Activated naive CD4-positive, alpha-beta T cell treated with anti-CD3 and anti-CD28 coated beads for 36 hours (primary cell): ENCODE results near the gene WNK3. TPM values are rescaled to one million over a fixed set of nuclear protein-coding genes. Genes with fewer than 3 reads are reported as not detected.

ENCODE experiments used
- CTCF ChIA-PET: fragments of 350-600 bp; sonication (Branson Sonifier 250); formaldehyde crosslinking; loops from one replicate; lab custom pipeline; 2021; ENCODE audit warnings: antibody characterized with exemption; lab: Charles Lee
- DNase-seq: peaks from one replicate; pipeline ENCODE4 v3.0.0-alpha.2; 2020
- H3K27ac Mint-ChIP-seq: one replicate; pipeline ENCODE4 v1.8.0; 2021; ENCODE audit warnings: mild to moderate bottlenecking, mixed read lengths
- H3K27me3 Mint-ChIP-seq: one replicate; pipeline ENCODE4 v1.8.0; 2021; ENCODE audit warnings: low read depth, mixed read lengths
- H3K36me3 Mint-ChIP-seq: one replicate; pipeline ENCODE4 v1.8.0; 2021; ENCODE audit warnings: low read depth, mixed read lengths
- H3K4me1 Mint-ChIP-seq: one replicate; pipeline ENCODE4 v1.8.0; 2021; ENCODE audit warnings: low read depth, mixed read lengths
- H3K4me3 Mint-ChIP-seq: one replicate; pipeline ENCODE4 v1.8.0; 2021; ENCODE audit warnings: mild to moderate bottlenecking, moderate library complexity, mixed read lengths
- H3K9me3 Mint-ChIP-seq: one replicate; pipeline ENCODE4 v1.8.0; 2021; ENCODE audit warnings: mixed read lengths
- intact Hi-C: fragments of 100-400 bp; cut with micrococcal nuclease; formaldehyde crosslinking; loops from one replicate; pipeline ENCODE4 v1.15.1; 2023
- total RNA-seq, 2 experiments: library from RNA; stranded (reverse); gene quantifications; one replicate each; pipeline ENCODE4 v1.2.3, GENCODE V29; 2021

The WNK3 gene
- total RNA-seq, 2 experiments from 2014 or later: 0.25 to 0.60 TPM

- intact Hi-C loops: no loop called here
- Mint-ChIP-seq H3K36me3 (no peaks in the 10 kb centered on the region), H3K27me3 (no peaks in the 10 kb centered on the region), H3K27ac (no peak overlapping the region), H3K9me3 (no peaks in the 10 kb centered on the region), H3K4me3 (no peak overlapping the region), H3K4me1 (no peaks in the 10 kb centered on the region)
- no peak for DNase-seq
- CTCF ChIA-PET: no interaction called here
Observed at GRCh38 chrX:54301516-54301915, 56.3 kb downstream of the WNK3 start.

GRCh38 chrX:54294306-54294705, 63.5 kb downstream of the WNK3 start:
- no peak for DNase-seq
- Mint-ChIP-seq H3K4me3 (no peak overlapping the region), H3K27ac (no peak overlapping the region), H3K4me1 (no peaks in the 10 kb centered on the region), H3K9me3 (no peaks in the 10 kb centered on the region), H3K27me3 (no peaks in the 10 kb centered on the region), H3K36me3 (no peaks in the 10 kb centered on the region)
- CTCF ChIA-PET: interaction anchor here (0.6 kb wide), 1 partner anchor 146 kb away, joined by 3 read pairs; no protein-coding TSS in a partner anchor
- intact Hi-C loops: no loop called here

- CTCF ChIA-PET: no interaction called here
- no peaks in the 10 kb centered on the region for H3K36me3 Mint-ChIP-seq
- no peaks in the 10 kb centered on the region for H3K4me1 Mint-ChIP-seq
- intact Hi-C loops: no loop called here
- no peak overlapping the region for H3K27ac Mint-ChIP-seq
- no peak for DNase-seq
- H3K4me3 Mint-ChIP-seq: no peak overlapping the region
- no peaks in the 10 kb centered on the region for H3K27me3 Mint-ChIP-seq
- no peaks in the 10 kb centered on the region for H3K9me3 Mint-ChIP-seq
Observed at GRCh38 chrX:54292755-54293154, 65.1 kb downstream of the WNK3 start.

GRCh38 chrX:54291758-54292157, 66.1 kb downstream of the WNK3 start:
- no peaks in the 10 kb centered on the region for H3K4me1 Mint-ChIP-seq
- no peaks in the 10 kb centered on the region for H3K27me3 Mint-ChIP-seq
- intact Hi-C loops: no loop called here
- no peak overlapping the region for H3K27ac Mint-ChIP-seq
- H3K9me3 Mint-ChIP-seq: no peaks in the 10 kb centered on the region
- no peak overlapping the region for H3K4me3 Mint-ChIP-seq
- DNase-seq: no peak
- H3K36me3 Mint-ChIP-seq: no peaks in the 10 kb centered on the region
- CTCF ChIA-PET: no interaction called here

- no peak for DNase-seq
- Mint-ChIP-seq H3K27ac (no peak overlapping the region), H3K27me3 (no peaks in the 10 kb centered on the region), H3K4me3 (no peak overlapping the region), H3K9me3 (no peaks in the 10 kb centered on the region), H3K36me3 (no peaks in the 10 kb centered on the region), H3K4me1 (no peaks in the 10 kb centered on the region)
- CTCF ChIA-PET: no interaction called here
- intact Hi-C loops: no loop called here
Observed at GRCh38 chrX:54288968-54289367, 68.9 kb downstream of the WNK3 start.

GRCh38 chrX:54288277-54288676, 69.6 kb downstream of the WNK3 start:
- Mint-ChIP-seq H3K4me3 (no peak overlapping the region), H3K4me1 (no peaks in the 10 kb centered on the region), H3K27me3 (no peaks in the 10 kb centered on the region), H3K9me3 (no peaks in the 10 kb centered on the region), H3K36me3 (no peaks in the 10 kb centered on the region), H3K27ac (no peak overlapping the region)
- CTCF ChIA-PET: no interaction called here
- DNase-seq: no peak
- intact Hi-C loops: no loop called here

GRCh38 chrX:54281676-54282075, 76.2 kb downstream of the WNK3 start:
- CTCF ChIA-PET: no interaction called here
- Mint-ChIP-seq H3K4me1 (no peaks in the 10 kb centered on the region), H3K27me3 (no peaks in the 10 kb centered on the region), H3K4me3 (no peak overlapping the region), H3K9me3 (no peaks in the 10 kb centered on the region), H3K27ac (no peak overlapping the region), H3K36me3 (no peaks in the 10 kb centered on the region)
- intact Hi-C loops: no loop called here
- no peak for DNase-seq

GRCh38 chrX:54280466-54280865, 77.4 kb downstream of the WNK3 start:
- H3K4me3 Mint-ChIP-seq: no peak overlapping the region
- H3K27me3 Mint-ChIP-seq: no peaks in the 10 kb centered on the region
- no peaks in the 10 kb centered on the region for H3K9me3 Mint-ChIP-seq
- CTCF ChIA-PET: interaction anchor here (0.6 kb wide), 1 partner anchor 243 kb away, joined by 7 read pairs; no protein-coding TSS in a partner anchor
- H3K36me3 Mint-ChIP-seq: no peaks in the 10 kb centered on the region
- no peak for DNase-seq
- intact Hi-C loops: no loop called here
- no peaks in the 10 kb centered on the region for H3K4me1 Mint-ChIP-seq
- H3K27ac Mint-ChIP-seq: no peak overlapping the region

- Mint-ChIP-seq H3K27me3 (no peaks in the 10 kb centered on the region), H3K36me3 (no peaks in the 10 kb centered on the region), H3K9me3 (no peaks in the 10 kb centered on the region), H3K4me3 (no peak overlapping the region), H3K27ac (no peak overlapping the region), H3K4me1 (no peaks in the 10 kb centered on the region)
- intact Hi-C loops: no loop called here
- DNase-seq: no peak
- CTCF ChIA-PET: no interaction called here
Observed at GRCh38 chrX:54271664-54272063, 86.2 kb downstream of the WNK3 start.

GRCh38 chrX:54248309-54248708, 109.5 kb downstream of the WNK3 start:
- no peaks in the 10 kb centered on the region for H3K36me3 Mint-ChIP-seq
- H3K9me3 Mint-ChIP-seq: no peaks in the 10 kb centered on the region
- CTCF ChIA-PET: interaction anchor here (0.7 kb wide), 2 partner anchors 192 to 219 kb away, joined by 4 read pairs; partner anchors contain the start of gene TSR2
- H3K4me3 Mint-ChIP-seq: no peak overlapping the region
- intact Hi-C loops: loop anchor here (5.0 kb wide), 1 partner anchor 539 kb away; no protein-coding TSS in a partner anchor
- no peaks in the 10 kb centered on the region for H3K27me3 Mint-ChIP-seq
- no peak for DNase-seq
- no peak overlapping the region for H3K27ac Mint-ChIP-seq
- no peaks in the 10 kb centered on the region for H3K4me1 Mint-ChIP-seq

GRCh38 chrX:54246866-54247265, 111.0 kb downstream of the WNK3 start:
- DNase-seq: no peak
- Mint-ChIP-seq H3K27ac (no peak overlapping the region), H3K36me3 (no peaks in the 10 kb centered on the region), H3K4me1 (no peaks in the 10 kb centered on the region), H3K4me3 (no peak overlapping the region), H3K27me3 (no peaks in the 10 kb centered on the region), H3K9me3 (no peaks in the 10 kb centered on the region)
- intact Hi-C loops: loop anchor here (5.0 kb wide), 1 partner anchor 540 kb away; no protein-coding TSS in a partner anchor
- CTCF ChIA-PET: no interaction called here

GRCh38 chrX:54238588-54238987, 119.3 kb downstream of the WNK3 start:
- Mint-ChIP-seq H3K9me3 (no peaks in the 10 kb centered on the region), H3K27me3 (no peaks in the 10 kb centered on the region), H3K4me1 (no peaks in the 10 kb centered on the region), H3K4me3 (no peak overlapping the region), H3K36me3 (peaks cover 4% of the 10 kb centered on the region), H3K27ac (no peak overlapping the region)
- no peak for DNase-seq
- CTCF ChIA-PET: no interaction called here
- intact Hi-C loops: no loop called here

- CTCF ChIA-PET: no interaction called here
- H3K27me3 Mint-ChIP-seq: no peaks in the 10 kb centered on the region
- no peak for DNase-seq
- no peaks in the 10 kb centered on the region for H3K9me3 Mint-ChIP-seq
- peaks cover 4% of the 10 kb centered on the region for H3K36me3 Mint-ChIP-seq
- no peak overlapping the region for H3K27ac Mint-ChIP-seq
- intact Hi-C loops: no loop called here
- no peak overlapping the region for H3K4me3 Mint-ChIP-seq
- H3K4me1 Mint-ChIP-seq: no peaks in the 10 kb centered on the region
Observed at GRCh38 chrX:54237014-54237413, 120.8 kb downstream of the WNK3 start.
